ENCODE results near the gene KCNQ1. TPM values are rescaled to one million over a fixed set of nuclear protein-coding genes. Genes with fewer than 3 reads are reported as not detected.

Gene KCNQ1
- total RNA-seq, 1 experiment from 2014 or later: not detected

DNA sequence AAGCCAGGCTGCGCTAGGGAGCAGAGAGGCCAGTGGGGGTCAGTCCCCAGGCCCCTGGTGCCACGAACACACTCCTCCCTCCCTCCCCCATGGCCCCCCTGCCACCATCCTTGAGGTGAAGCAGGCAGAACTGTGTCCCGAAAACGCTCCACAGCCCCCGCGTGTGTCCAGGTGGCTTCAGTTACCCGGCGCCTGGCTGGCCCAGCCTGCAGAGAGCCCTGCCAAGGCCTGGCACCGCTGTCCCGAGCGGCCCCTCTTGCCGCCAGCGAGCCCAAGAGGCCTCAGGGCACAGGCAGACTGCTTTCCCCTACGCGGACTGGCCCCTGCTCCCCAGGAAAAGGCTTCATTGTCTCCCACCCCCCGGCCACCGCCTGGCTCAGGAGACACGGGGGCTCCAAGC lies 413.1 kb downstream of the KCNQ1 start:
- TF ChIP-seq, protein P1, sequence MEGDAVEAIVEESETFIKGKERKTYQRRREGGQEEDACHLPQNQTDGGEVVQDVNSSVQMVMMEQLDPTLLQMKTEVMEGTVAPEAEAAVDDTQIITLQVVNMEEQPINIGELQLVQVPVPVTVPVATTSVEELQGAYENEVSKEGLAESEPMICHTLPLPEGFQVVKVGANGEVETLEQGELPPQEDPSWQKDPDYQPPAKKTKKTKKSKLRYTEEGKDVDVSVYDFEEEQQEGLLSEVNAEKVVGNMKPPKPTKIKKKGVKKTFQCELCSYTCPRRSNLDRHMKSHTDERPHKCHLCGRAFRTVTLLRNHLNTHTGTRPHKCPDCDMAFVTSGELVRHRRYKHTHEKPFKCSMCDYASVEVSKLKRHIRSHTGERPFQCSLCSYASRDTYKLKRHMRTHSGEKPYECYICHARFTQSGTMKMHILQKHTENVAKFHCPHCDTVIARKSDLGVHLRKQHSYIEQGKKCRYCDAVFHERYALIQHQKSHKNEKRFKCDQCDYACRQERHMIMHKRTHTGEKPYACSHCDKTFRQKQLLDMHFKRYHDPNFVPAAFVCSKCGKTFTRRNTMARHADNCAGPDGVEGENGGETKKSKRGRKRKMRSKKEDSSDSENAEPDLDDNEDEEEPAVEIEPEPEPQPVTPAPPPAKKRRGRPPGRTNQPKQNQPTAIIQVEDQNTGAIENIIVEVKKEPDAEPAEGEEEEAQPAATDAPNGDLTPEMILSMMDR (conservative IDR thresholded peaks at IDR 0.05): no peak
- TF ChIP-seq EZH2 (IDR thresholded peaks at IDR 0.05; ENCODE audit: low read depth): no peak
- Histone ChIP-seq H3K9me3 (ENCODE audit: insufficient read depth, low read depth) (no peaks in the 10 kb centered on the region), H3K4me3 (no peak overlapping the region), H3K4me1 (replicated peaks; ENCODE audit: insufficient read depth) (peaks cover 9% of the 10 kb centered on the region; the same call in 1 of the 2 replicates), H3F3A (ENCODE audit: insufficient read depth, low read depth) (no peaks in the 10 kb centered on the region), H3K9me2 (ENCODE audit: insufficient read depth) (no peaks in the 10 kb centered on the region), H3K4me2 (no peak overlapping the region), H3K36me3 (ENCODE audit: low read depth) (no peaks in the 10 kb centered on the region), H3K27ac (no peak overlapping the region), H3K27me3 (ENCODE audit: insufficient read depth, low read depth) (no peaks in the 10 kb centered on the region), H2AFZ (no peak overlapping the region), H4K20me1 (ENCODE audit: insufficient read depth) (no peaks in the 10 kb centered on the region), H3K79me2 (ENCODE audit: low read depth) (no peaks in the 10 kb centered on the region)
- ChIA-PET CTCF (no interaction called here), POLR2A (ENCODE audit: unreplicated experiment) (no interaction called here)
- BruUV-seq (replicated peaks): no TSS peak
- no peak for DNase-seq
- intact Hi-C loops (cut with micrococcal nuclease; ENCODE audit: unreplicated experiment): no loop called here

DNA sequence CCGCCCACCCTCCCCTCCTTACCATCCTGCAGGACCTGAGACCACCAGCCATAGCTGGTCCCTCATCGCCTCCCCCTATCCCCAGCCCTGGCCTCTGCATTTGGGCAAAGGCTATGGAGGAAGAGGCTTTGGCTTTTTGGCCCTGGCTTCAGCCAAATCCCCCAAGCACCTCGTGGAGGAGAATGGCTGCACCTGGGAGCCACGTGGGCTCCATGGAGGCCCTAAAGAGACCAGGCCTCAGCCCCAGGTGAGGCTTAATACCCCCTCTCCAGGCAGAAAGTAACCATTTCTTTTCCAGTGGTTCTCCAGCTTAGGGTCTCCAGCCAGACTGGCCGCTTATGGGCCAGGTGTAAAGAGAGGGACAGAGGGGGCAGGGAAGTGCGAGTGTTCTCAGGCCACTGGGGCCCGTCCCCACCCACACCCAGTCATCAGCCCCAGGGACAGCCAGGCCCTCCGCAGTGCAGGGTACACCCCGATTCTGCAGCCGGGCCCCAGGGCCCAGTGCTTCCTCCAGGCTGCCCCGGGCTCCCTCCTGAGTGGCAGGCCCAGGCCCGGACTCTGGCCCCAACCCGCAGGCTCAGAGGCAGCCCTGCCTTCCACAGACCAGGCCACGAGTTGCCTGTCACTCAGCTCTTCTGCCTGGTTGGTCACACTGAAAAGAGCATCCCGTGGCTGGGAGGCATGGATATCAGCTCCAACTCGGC lies 414.3 kb downstream of the KCNQ1 start:
- Histone ChIP-seq H3K27ac (no peak overlapping the region), H3K9me2 (ENCODE audit: insufficient read depth) (no peaks in the 10 kb centered on the region), H3K36me3 (ENCODE audit: low read depth) (no peaks in the 10 kb centered on the region), H3K9me3 (ENCODE audit: insufficient read depth, low read depth) (no peaks in the 10 kb centered on the region), H3K79me2 (ENCODE audit: low read depth) (no peaks in the 10 kb centered on the region), H3K4me1 (replicated peaks; ENCODE audit: insufficient read depth) (peaks cover 9% of the 10 kb centered on the region; the same call in 1 of the 2 replicates), H3K4me2 (no peak overlapping the region), H3F3A (ENCODE audit: insufficient read depth, low read depth) (no peaks in the 10 kb centered on the region), H2AFZ (no peak overlapping the region), H3K4me3 (no peak overlapping the region), H3K27me3 (ENCODE audit: insufficient read depth, low read depth) (no peaks in the 10 kb centered on the region), H4K20me1 (ENCODE audit: insufficient read depth) (no peaks in the 10 kb centered on the region)
- no TSS peak for BruUV-seq (replicated peaks)
- no peak for DNase-seq
- CTCF ChIA-PET: no interaction called here
- POLR2A ChIA-PET (ENCODE audit: unreplicated experiment): no interaction called here
- TF ChIP-seq, protein P1 (conservative IDR thresholded peaks at IDR 0.05): no peak
- no peak for TF ChIP-seq EZH2 (IDR thresholded peaks at IDR 0.05; ENCODE audit: low read depth)
- intact Hi-C loops (cut with micrococcal nuclease; ENCODE audit: unreplicated experiment): no loop called here

DNA sequence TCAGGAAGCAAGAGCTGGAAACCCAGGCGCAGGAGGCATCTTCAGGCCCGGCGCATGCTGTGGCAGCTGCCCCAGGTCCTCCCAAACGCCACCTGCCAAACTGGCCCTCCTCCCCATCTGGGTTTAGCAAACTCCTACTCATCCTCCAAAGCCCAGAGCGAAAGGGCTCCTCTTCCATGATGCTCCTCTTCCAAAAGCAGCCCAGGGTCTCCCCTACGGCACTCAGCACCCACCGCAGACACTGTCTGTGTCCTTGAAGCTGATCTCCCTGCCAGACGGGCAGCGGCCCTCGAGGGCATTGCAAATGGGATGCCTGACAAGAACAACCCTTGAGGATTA lies 414.9 kb downstream of the KCNQ1 start:
- no TSS peak for BruUV-seq (replicated peaks)
- POLR2A ChIA-PET (ENCODE audit: unreplicated experiment): no interaction called here
- no peak for DNase-seq
- Histone ChIP-seq H3K4me3 (no peak overlapping the region), H4K20me1 (ENCODE audit: insufficient read depth) (no peaks in the 10 kb centered on the region), H3K27ac (no peak overlapping the region), H3K36me3 (ENCODE audit: low read depth) (no peaks in the 10 kb centered on the region), H3K9me2 (ENCODE audit: insufficient read depth) (no peaks in the 10 kb centered on the region), H3K9me3 (ENCODE audit: insufficient read depth, low read depth) (no peaks in the 10 kb centered on the region), H2AFZ (no peak overlapping the region), H3F3A (ENCODE audit: insufficient read depth, low read depth) (no peaks in the 10 kb centered on the region), H3K79me2 (ENCODE audit: low read depth) (no peaks in the 10 kb centered on the region), H3K27me3 (ENCODE audit: insufficient read depth, low read depth) (no peaks in the 10 kb centered on the region), H3K4me1 (replicated peaks; ENCODE audit: insufficient read depth) (peaks cover 9% of the 10 kb centered on the region; the same call in 1 of the 2 replicates), H3K4me2 (no peak overlapping the region)
- intact Hi-C loops (cut with micrococcal nuclease; ENCODE audit: unreplicated experiment): no loop called here
- CTCF ChIA-PET: no interaction called here
- no peak for TF ChIP-seq EZH2 (IDR thresholded peaks at IDR 0.05; ENCODE audit: low read depth)
- TF ChIP-seq, protein P1 (conservative IDR thresholded peaks at IDR 0.05): no peak
